ENCODE data around the gene COX5A. TPM values are rescaled to one million over a fixed set of nuclear protein-coding genes. Genes with fewer than 3 reads are reported as not detected.
A peak's percentile ranks its signal among the peaks of the same experiment; 100 is the strongest.
"Not testable (repeated sequence)": the region's sequence is repeated elsewhere in the genome, so short reads cannot be mapped to it uniquely, and the experiment has no call there.

Gene COX5A
- total RNA-seq, 1 donor from 2014 or later = 96.6 TPM

DNA sequence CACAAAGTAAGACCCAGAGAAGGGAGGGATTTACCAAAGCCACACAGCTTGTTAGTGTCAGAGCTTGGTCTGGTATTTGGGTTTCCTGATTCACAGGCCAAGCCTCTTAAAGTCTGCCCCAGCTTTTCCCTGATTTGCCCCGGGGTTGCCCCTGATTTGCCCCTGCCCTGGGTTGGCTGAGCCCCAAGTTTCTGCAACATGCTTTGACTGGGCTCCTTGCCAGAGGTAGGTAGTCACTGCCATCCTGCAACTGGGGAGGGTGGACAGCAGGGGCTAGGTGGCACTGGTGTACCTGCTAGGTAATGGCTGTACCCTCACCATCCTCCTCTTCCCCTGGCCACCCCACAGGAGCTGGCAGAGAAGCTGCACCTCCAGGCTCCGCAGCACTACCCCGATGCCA lies 45.6 kb downstream of the COX5A start:
- Histone ChIP-seq H3K9ac (ENCODE audit: low read depth in 1 of 3, low read length in 3 of 3) (no peak overlapping the region), H3K4me3 (ENCODE audit: low read length in 3 of 3) (no peak overlapping the region), H3K9me3 (ENCODE audit: control insufficient read depth in 3 of 3, low read length in 3 of 3) (no peaks in the 10 kb centered on the region), H3K27ac (ENCODE audit: low read depth, low read length) (no peak overlapping the region), H3K4me1 (ENCODE audit: control insufficient read depth in 3 of 3, insufficient read depth in 3 of 3, low read length in 3 of 3) (peaks cover 27 to 44% (median 37%) of the 10 kb centered on the region in 3 donors), H3K27me3 (ENCODE audit: control insufficient read depth in 3 of 3, insufficient read depth in 3 of 3, low read length in 3 of 3) (no peaks in the 10 kb centered on the region), H3K36me3 (ENCODE audit: control insufficient read depth in 3 of 3, insufficient read depth in 3 of 3, low read length in 3 of 3) (peaks cover 36 to 37% (median 37%) of the 10 kb centered on the region in 3 donors)

DNA sequence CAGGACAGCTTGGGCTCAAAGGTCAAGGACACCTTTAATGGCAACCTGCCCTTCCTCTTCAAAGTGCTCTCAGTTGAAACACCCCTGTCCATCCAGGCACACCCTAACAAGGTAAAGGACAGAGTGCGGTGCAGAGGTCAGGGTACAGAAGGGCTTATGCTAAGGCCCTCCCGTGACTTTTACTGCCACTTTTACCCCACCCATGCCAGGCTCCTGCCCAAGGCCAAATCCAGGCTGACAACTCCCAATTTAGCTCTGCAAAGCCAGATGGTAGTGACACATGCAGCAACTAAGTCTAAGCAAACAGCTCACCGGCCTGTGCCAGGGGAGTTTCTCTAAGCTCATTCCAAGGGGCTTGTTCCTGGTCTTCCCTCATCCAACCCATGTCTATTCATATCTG lies 46.4 kb downstream of the COX5A start:
- Histone ChIP-seq H3K4me1 (ENCODE audit: control insufficient read depth in 3 of 3, insufficient read depth in 3 of 3, low read length in 3 of 3) (peaks cover 27 to 44% (median 37%) of the 10 kb centered on the region in 3 donors), H3K27me3 (ENCODE audit: control insufficient read depth in 3 of 3, insufficient read depth in 3 of 3, low read length in 3 of 3) (no peaks in the 10 kb centered on the region), H3K9ac (ENCODE audit: low read depth in 1 of 3, low read length in 3 of 3) (peak overlapping the region in 1 of 3 donors; percentile 99), H3K9me3 (ENCODE audit: control insufficient read depth in 3 of 3, low read length in 3 of 3) (no peaks in the 10 kb centered on the region), H3K27ac (ENCODE audit: low read depth, low read length) (peak overlapping the region; percentile 82), H3K36me3 (ENCODE audit: control insufficient read depth in 3 of 3, insufficient read depth in 3 of 3, low read length in 3 of 3) (peaks cover 28 to 29% (median 28%) of the 10 kb centered on the region in 3 donors), H3K4me3 (ENCODE audit: low read length in 3 of 3) (no peak overlapping the region)

DNA sequence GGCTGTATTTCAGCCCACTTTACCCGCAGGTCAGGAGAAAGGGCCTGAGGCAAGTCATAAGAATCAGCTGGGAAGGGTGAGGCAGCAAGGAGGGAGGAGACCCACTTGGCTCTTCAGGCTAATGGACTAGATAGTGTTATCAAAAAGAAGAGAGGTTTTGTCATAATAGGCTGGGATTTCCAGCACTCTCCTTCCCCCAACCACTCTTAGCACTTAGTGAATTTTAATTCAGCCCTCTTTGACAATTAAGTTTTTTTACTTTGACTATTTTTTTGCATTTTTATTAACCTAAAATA lies 47.3 kb downstream of the COX5A start:
- Histone ChIP-seq H3K9me3 (ENCODE audit: control insufficient read depth in 3 of 3, low read length in 3 of 3) (no peaks in the 10 kb centered on the region), H3K36me3 (ENCODE audit: control insufficient read depth in 3 of 3, insufficient read depth in 3 of 3, low read length in 3 of 3) (peaks cover 20 to 23% (median 22%) of the 10 kb centered on the region in 3 donors), H3K4me1 (ENCODE audit: control insufficient read depth in 3 of 3, insufficient read depth in 3 of 3, low read length in 3 of 3) (peaks cover 27 to 44% (median 37%) of the 10 kb centered on the region in 3 donors), H3K4me3 (ENCODE audit: low read length in 3 of 3) (peak overlapping the region; percentile 85 to 99 (median 90)), H3K27ac (ENCODE audit: low read depth, low read length) (peak overlapping the region; percentile 82), H3K27me3 (ENCODE audit: control insufficient read depth in 3 of 3, insufficient read depth in 3 of 3, low read length in 3 of 3) (no peaks in the 10 kb centered on the region), H3K9ac (ENCODE audit: low read depth in 1 of 3, low read length in 3 of 3) (peak overlapping the region; percentile 90 to 99 (median 96))

DNA sequence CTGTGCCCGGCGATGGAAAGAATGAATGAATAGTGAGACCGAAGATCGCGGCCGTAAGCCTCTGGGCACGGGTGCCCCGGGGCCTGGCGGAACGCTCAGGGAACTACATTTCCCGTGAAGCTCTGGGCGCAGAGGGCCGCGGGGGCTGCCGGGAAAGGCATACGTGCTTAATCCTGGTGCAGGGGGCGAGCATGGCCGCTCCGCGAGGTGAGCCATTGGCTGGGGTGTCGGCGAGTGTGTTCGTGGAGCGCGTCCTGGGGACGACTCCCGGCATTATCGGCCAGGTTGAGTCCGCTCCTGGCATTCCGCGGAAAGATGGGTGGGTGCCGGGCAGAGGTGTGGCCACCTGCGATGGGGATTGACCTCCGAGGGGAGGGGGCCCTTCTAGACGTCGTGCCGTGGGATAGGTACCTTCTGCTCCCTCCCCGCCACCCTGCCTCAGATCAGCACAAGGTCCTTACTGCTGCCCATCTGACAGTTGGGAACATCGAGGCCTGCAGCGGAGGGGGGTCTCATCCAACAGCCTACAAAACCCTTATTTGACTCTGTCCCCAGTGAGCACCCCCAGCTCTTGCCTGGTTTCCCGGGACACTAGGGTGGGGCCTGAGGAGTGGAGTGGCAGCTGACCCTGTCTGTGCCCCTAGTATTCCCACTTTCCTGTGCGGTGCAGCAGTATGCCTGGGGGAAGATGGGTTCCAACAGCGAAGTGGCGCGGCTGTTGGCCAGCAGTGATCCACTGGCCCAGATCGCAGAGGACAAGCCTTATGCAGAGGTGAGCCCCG lies 47.8 kb downstream of the COX5A start, which contains the start of gene MPI:
Gene MPI (plus strand): TSS at position 160 of the 782 bp plus-strand sequence. CDS start 32 bp downstream, at position 192.
- no peaks in the 10 kb centered on the region for H3K27me3 ChIP-seq (ENCODE audit: control insufficient read depth in 3 of 3, insufficient read depth in 3 of 3, low read length in 3 of 3)
- H3K9me3 ChIP-seq (ENCODE audit: control insufficient read depth in 3 of 3, low read length in 3 of 3) = no peaks in the 10 kb centered on the region
- peak within 1 kb of the TSS; percentile 85 to 99 (median 90) for H3K4me3 ChIP-seq (ENCODE audit: low read length in 3 of 3)
- H3K9ac ChIP-seq (ENCODE audit: low read depth in 1 of 3, low read length in 3 of 3) = peak within 1 kb of the TSS; percentile 90 to 99 (median 96)
- H3K4me1 ChIP-seq (ENCODE audit: control insufficient read depth in 3 of 3, insufficient read depth in 3 of 3, low read length in 3 of 3) = peaks cover 27 to 44% (median 37%) of the 10 kb centered on the region in 3 donors
- peak within 1 kb of the TSS; percentile 82 for H3K27ac ChIP-seq (ENCODE audit: low read depth, low read length)
- peaks cover 20 to 23% (median 22%) of the 10 kb centered on the region in 3 donors for H3K36me3 ChIP-seq (ENCODE audit: control insufficient read depth in 3 of 3, insufficient read depth in 3 of 3, low read length in 3 of 3)

DNA sequence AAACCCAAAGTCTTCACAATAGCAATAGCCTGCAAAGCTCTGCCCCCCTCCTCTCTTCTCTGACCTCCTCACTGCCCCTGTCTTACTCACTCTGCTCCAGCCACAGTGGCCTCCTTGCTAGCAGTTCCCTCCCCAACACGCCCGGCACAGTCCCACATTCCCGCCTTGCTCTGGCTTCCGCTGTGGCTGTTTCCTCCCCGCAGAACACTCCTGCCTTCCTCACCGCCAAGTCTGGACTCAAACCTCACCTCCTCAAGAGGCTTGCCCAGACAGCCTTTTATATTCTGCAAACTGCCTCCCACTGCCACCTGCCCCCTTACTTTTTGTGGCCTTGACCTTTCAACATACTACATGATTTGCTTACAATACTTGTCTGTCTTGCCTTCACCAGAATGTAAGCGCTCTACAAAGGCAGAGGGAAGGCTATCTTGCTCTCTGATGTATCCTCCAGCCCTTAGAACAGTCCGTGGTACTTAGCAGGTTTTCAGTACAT lies 48.4 kb downstream of the COX5A start:
- no peaks in the 10 kb centered on the region for H3K27me3 ChIP-seq (ENCODE audit: control insufficient read depth in 3 of 3, insufficient read depth in 3 of 3, low read length in 3 of 3)
- peak overlapping the region; percentile 90 to 99 (median 96) for H3K9ac ChIP-seq (ENCODE audit: low read depth in 1 of 3, low read length in 3 of 3)
- H3K4me1 ChIP-seq (ENCODE audit: control insufficient read depth in 3 of 3, insufficient read depth in 3 of 3, low read length in 3 of 3) = peaks cover 27 to 44% (median 37%) of the 10 kb centered on the region in 3 donors
- H3K9me3 ChIP-seq (ENCODE audit: control insufficient read depth in 3 of 3, low read length in 3 of 3) = no peaks in the 10 kb centered on the region
- H3K36me3 ChIP-seq (ENCODE audit: control insufficient read depth in 3 of 3, insufficient read depth in 3 of 3, low read length in 3 of 3) = peaks cover 20 to 23% (median 22%) of the 10 kb centered on the region in 3 donors
- H3K27ac ChIP-seq (ENCODE audit: low read depth, low read length) = peak overlapping the region; percentile 82
- peak overlapping the region; percentile 85 to 99 (median 90) for H3K4me3 ChIP-seq (ENCODE audit: low read length in 3 of 3)

DNA sequence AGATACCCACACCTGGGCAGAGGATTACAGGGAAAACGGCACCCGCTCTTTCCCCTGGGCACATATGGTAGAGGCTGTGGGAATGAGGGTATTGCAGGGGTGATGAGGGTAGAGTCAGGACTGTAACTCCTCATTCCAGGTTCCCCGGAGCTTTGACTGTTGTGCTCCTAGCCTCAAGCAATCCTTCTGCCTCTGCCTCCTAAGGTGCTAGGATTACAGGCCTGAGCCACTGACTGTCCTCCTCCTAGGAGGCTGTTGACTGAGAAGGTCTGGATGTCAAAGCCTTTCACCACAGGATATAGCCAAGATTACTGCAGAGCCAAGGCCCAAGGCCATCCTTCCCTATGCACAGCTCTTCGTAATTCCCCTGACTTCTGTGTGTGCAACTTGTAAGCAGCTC lies 49.2 kb downstream of the COX5A start:
- Histone ChIP-seq H3K27ac (ENCODE audit: low read depth, low read length) (no peak overlapping the region), H3K36me3 (ENCODE audit: control insufficient read depth in 3 of 3, insufficient read depth in 3 of 3, low read length in 3 of 3) (peaks cover 19 to 23% (median 21%) of the 10 kb centered on the region in 3 donors), H3K9ac (ENCODE audit: low read depth in 1 of 3, low read length in 3 of 3) (peak overlapping the region in 2 of 3 donors; percentile 38 to 99), H3K27me3 (ENCODE audit: control insufficient read depth in 3 of 3, insufficient read depth in 3 of 3, low read length in 3 of 3) (no peaks in the 10 kb centered on the region), H3K4me3 (ENCODE audit: low read length in 3 of 3) (peak overlapping the region in 1 of 3 donors; percentile 90), H3K9me3 (ENCODE audit: control insufficient read depth in 3 of 3, low read length in 3 of 3) (no peaks in the 10 kb centered on the region), H3K4me1 (ENCODE audit: control insufficient read depth in 3 of 3, insufficient read depth in 3 of 3, low read length in 3 of 3) (peaks cover 27 to 44% (median 37%) of the 10 kb centered on the region in 3 donors)

DNA sequence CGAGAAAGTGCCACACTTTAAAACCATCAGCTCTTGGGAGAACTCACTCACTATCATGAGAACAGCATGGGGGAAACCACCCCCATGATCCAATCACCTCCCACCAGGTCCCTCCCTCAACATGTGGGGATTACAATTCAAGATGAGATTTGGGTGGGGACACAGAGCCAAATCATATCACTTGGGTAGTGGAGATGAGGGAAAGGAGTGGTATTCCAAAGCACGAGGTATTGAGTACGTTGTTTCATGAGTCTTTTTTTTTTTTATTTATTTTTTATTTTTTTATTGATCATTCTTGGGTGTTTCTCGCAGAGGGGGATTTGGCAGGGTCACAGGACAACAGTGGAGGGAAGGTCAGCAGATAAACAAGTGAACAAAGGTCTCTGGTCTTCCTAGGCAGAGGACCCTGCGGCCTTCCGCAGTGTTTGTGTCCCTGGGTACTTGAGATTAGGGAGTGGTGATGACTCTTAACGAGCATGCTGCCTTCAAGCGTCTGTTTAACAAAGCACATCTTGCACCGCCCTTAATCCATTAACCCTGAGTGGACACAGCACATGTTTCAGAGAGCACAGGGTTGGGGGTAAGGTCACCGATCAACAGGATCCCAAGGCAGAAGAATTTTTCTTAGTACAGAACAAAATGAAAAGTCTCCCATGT lies 50.2 kb downstream of the COX5A start:
- not testable (repeated sequence) for H3K27me3 ChIP-seq (ENCODE audit: control insufficient read depth in 3 of 3, insufficient read depth in 3 of 3, low read length in 3 of 3); H3K9me3 ChIP-seq (ENCODE audit: control insufficient read depth in 3 of 3, low read length in 3 of 3); H3K4me3 ChIP-seq (ENCODE audit: low read length in 3 of 3); H3K27ac ChIP-seq (ENCODE audit: low read depth, low read length); H3K9ac ChIP-seq (ENCODE audit: low read depth in 1 of 3, low read length in 3 of 3)
- H3K4me1 ChIP-seq (ENCODE audit: control insufficient read depth in 3 of 3, insufficient read depth in 3 of 3, low read length in 3 of 3) = peaks cover 27 to 39% (median 35%) of the 10 kb centered on the region in 3 donors
- peaks cover 9 to 12% (median 11%) of the 10 kb centered on the region in 3 donors for H3K36me3 ChIP-seq (ENCODE audit: control insufficient read depth in 3 of 3, insufficient read depth in 3 of 3, low read length in 3 of 3)

DNA sequence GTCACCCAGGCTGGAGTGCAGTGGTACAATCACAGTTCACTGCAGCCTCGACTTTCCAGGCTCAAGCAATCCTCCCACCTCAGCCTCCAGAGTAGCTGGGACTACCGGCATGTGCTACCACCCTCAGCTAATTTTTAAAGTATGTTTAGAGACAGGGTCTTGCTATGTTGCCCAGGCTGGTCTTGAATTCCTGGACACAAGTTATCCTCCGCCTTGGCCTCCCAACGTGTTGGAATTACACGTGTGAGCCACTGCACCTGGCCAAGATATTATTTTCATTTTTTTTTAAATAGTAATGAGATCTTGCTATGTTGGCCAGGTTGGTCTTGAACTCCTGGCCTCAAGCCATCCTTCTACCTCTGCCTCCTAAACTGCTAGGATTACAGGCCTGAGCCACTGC lies 52.4 kb downstream of the COX5A start:
- Histone ChIP-seq H3K9me3 (ENCODE audit: control insufficient read depth in 3 of 3, low read length in 3 of 3) (peaks cover 0 to 2% (median 0%) of the 10 kb centered on the region in 3 donors), H3K36me3 (ENCODE audit: control insufficient read depth in 3 of 3, insufficient read depth in 3 of 3, low read length in 3 of 3) (no peaks in the 10 kb centered on the region), H3K27ac (ENCODE audit: low read depth, low read length) (no peak overlapping the region), H3K4me1 (ENCODE audit: control insufficient read depth in 3 of 3, insufficient read depth in 3 of 3, low read length in 3 of 3) (peaks cover 13 to 18% (median 14%) of the 10 kb centered on the region in 3 donors), H3K4me3 (ENCODE audit: low read length in 3 of 3) (no peak overlapping the region), H3K9ac (ENCODE audit: low read depth in 1 of 3, low read length in 3 of 3) (no peak overlapping the region), H3K27me3 (ENCODE audit: control insufficient read depth in 3 of 3, insufficient read depth in 3 of 3, low read length in 3 of 3) (no peaks in the 10 kb centered on the region)

DNA sequence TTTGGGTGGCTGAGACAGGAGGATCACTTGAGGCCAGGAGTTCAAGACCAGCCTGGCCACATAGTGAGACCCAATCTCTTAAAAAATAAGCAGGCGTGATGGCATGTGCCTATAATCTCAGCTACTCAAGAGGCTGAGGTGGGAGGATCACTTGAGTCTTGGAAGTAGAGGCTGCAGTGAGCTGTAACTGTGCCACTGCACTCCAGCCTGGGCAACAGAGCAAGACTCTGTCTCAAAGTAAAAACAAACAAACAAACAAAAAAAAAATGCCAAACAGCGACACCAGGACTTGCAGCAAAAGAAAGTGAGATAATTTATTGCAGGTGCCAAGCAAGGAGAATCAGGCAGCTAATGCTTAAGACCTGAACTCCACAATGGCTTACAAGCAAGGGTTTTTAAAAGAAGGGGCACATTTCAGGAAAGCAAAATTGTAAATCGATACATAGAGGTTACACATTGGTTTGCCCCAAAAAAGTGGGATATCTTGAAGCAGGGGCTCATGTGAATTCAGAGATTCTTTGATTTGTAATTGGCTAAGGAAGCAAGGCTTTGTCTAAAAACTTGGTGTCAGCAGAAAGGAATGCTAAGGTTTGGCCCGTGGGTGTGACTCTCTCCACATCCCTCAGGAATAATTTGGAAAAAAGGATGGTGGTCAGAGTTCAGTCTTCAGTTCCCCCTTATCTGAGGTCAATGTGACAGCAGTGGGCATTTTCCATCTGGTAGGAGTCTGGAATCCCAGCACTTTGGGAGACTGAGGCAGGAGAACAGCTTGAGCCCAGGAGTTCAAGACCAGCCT lies 53.2 kb downstream of the COX5A start:
- H3K27me3 ChIP-seq (ENCODE audit: control insufficient read depth in 3 of 3, insufficient read depth in 3 of 3, low read length in 3 of 3) = no peaks in the 10 kb centered on the region
- peaks cover 9 to 11% (median 9%) of the 10 kb centered on the region in 3 donors for H3K4me1 ChIP-seq (ENCODE audit: control insufficient read depth in 3 of 3, insufficient read depth in 3 of 3, low read length in 3 of 3)
- H3K9me3 ChIP-seq (ENCODE audit: control insufficient read depth in 3 of 3, low read length in 3 of 3) = peaks cover 0 to 2% (median 0%) of the 10 kb centered on the region in 3 donors
- H3K27ac ChIP-seq (ENCODE audit: low read depth, low read length) = no peak overlapping the region
- no peaks in the 10 kb centered on the region for H3K36me3 ChIP-seq (ENCODE audit: control insufficient read depth in 3 of 3, insufficient read depth in 3 of 3, low read length in 3 of 3)
- no peak overlapping the region for H3K4me3 ChIP-seq (ENCODE audit: low read length in 3 of 3)
- no peak overlapping the region for H3K9ac ChIP-seq (ENCODE audit: low read depth in 1 of 3, low read length in 3 of 3)
